Keratinocyte (primary cell): ENCODE data around the gene DLG2. TPM values are rescaled to one million over a fixed set of nuclear protein-coding genes. Genes with fewer than 3 reads are reported as not detected.

ENCODE experiments used
- DNase-seq: peaks from one replicate; pipeline ENCODE4 v3.0.0-alpha.2; 2011; ENCODE audit warnings: low read depth, missing footprints, low spot score
- FAIRE-seq: peaks from 2 replicates; lab custom pipeline; 2011; peaks lifted over from hg19 to GRCh38; lab: Jason Lieb, UNC
- H2AFZ ChIP-seq: 2 replicates; pipeline ENCODE4 v1.6.0; 2012; ENCODE audit warnings: low read length, control low read depth, inconsistent platforms; ENCODE audit not compliant: control insufficient read depth
- H3K27ac ChIP-seq: 2 replicates; pipeline ENCODE4 v1.5.1; 2011; ENCODE audit warnings: low read length; ENCODE audit not compliant: control insufficient read depth, insufficient read depth
- H3K27me3 ChIP-seq: 3 replicates; pipeline ENCODE4 v1.6.0; 2011; ENCODE audit warnings: low read length; ENCODE audit not compliant: control insufficient read depth, insufficient read depth; ENCODE audit errors: extremely low read depth
- H3K36me3 ChIP-seq, 2 experiments: 2 replicates in 1 of 2; 3 replicates in 1 of 2; pipeline ENCODE4 v1.5.1; 2011; ENCODE audit warnings: low read length in 2 of 2, mild to moderate bottlenecking in 1 of 2; ENCODE audit not compliant: control insufficient read depth in 2 of 2, insufficient read depth in 2 of 2; ENCODE audit errors: extremely low read depth in 1 of 2
- H3K4me1 ChIP-seq: 3 replicates; pipeline ENCODE4 v1.5.1; 2011; ENCODE audit warnings: low read length; ENCODE audit not compliant: control insufficient read depth, insufficient read depth; ENCODE audit errors: extremely low read depth
- H3K4me2 ChIP-seq: 3 replicates; pipeline ENCODE4 v1.6.0; 2011; ENCODE audit warnings: low read depth, low read length; ENCODE audit not compliant: control insufficient read depth, insufficient read depth; ENCODE audit errors: extremely low read depth
- H3K4me3 ChIP-seq, 3 experiments: fragments of 200-600 bp in 1 of 3; sonication (generic) in 1 of 3; 2 replicates in 2 of 3; 3 replicates in 1 of 3; pipeline ENCODE4 v1.5.1; 2011 to 2016; ENCODE audit warnings: low read length in 3 of 3, mild to moderate bottlenecking in 3 of 3, control low read depth in 2 of 3, inconsistent platforms in 1 of 3, low read depth in 1 of 3, mixed read lengths in 1 of 3, mixed run types in 1 of 3, moderate library complexity in 1 of 3; ENCODE audit not compliant: control insufficient read depth in 2 of 3, insufficient read depth in 2 of 3; ENCODE audit errors: extremely low read depth in 1 of 3
- H3K79me2 ChIP-seq: 2 replicates; pipeline ENCODE4 v1.6.0; 2012; ENCODE audit warnings: low read length; ENCODE audit not compliant: control insufficient read depth, insufficient read depth
- H3K9ac ChIP-seq: 3 replicates; pipeline ENCODE4 v1.6.0; 2011; ENCODE audit warnings: low read length; ENCODE audit not compliant: control insufficient read depth, insufficient read depth; ENCODE audit errors: extremely low read depth
- H3K9me1 ChIP-seq: 3 replicates; pipeline ENCODE4 v1.6.0; 2011; ENCODE audit warnings: low read length; ENCODE audit not compliant: control insufficient read depth, insufficient read depth; ENCODE audit errors: extremely low read depth
- H3K9me3 ChIP-seq: 2 replicates; pipeline ENCODE4 v1.5.1; 2012; ENCODE audit warnings: low read depth, low read length; ENCODE audit not compliant: control insufficient read depth
- H4K20me1 ChIP-seq: 3 replicates; pipeline ENCODE4 v1.6.0; 2011; ENCODE audit warnings: low read length; ENCODE audit not compliant: control insufficient read depth, insufficient read depth; ENCODE audit errors: extremely low read depth
- EZH2 ChIP-seq: IDR thresholded peaks from one replicate; pipeline ENCODE4 v1.6.1; 2012; ENCODE audit warnings: inconsistent platforms, mild to moderate bottlenecking, low read length, moderate library complexity
- dilution Hi-C: fragments of 300-500 bp; cut with MboI; formaldehyde crosslinking; loops from one replicate; pipeline ENCODE4 v1.7.0; 2020; ENCODE audit warnings: low sequenced_read_pairs; ENCODE audit not compliant: extremely low pct_ligation_motif_present
- polyA plus RNA-seq, 5 experiments: library from polyadenylated mRNA; depleted of rRNA in 3 of 5; stranded (reverse) in 3 of 5; stranded (forward) in 1 of 5; unstranded in 1 of 5; fragments of >200 nt; gene quantifications; 1 replicate in 1 of 5; 2 replicates in 3 of 5; 3 replicates in 1 of 5; pipeline versions ENCODE4 v1.2.1 to v1.2.3, GENCODE V29; 2011 to 2012; ENCODE audit warnings: missing spikeins in 2 of 5, low read depth in 1 of 5, low replicate concordance in 1 of 5
- TF ChIP-seq, protein P1 (sequence below), 3 experiments: IDR thresholded peaks in 1 of 3; conservative IDR thresholded peaks in 1 of 3; optimal IDR thresholded peaks in 1 of 3; 2 replicates in 2 of 3; 3 replicates in 1 of 3; pipeline versions ENCODE3 to v1.5.1; 2011; ENCODE audit warnings: low read length in 3 of 3, mild to moderate bottlenecking in 3 of 3, moderate library complexity in 2 of 3, control low read depth in 1 of 3, inconsistent platforms in 1 of 3; ENCODE audit not compliant: insufficient read depth in 2 of 3; ENCODE audit errors: extremely low read depth in 1 of 3

The DLG2 gene
- polyA plus RNA-seq, 1 donor (not counting 4 experiments of a cell fraction or from before 2014, with no cell fraction given) = 0.55 TPM

- H3K9me1 ChIP-seq = no peaks in the 10 kb centered on the region
- dilution Hi-C loops = no loop called here
Measured at GRCh38 chr11:83751041-83751440, 1876.1 kb downstream of the DLG2 start.

GRCh38 chr11:83746921-83747585 lies 1880.1 kb downstream of the DLG2 start:
- TF ChIP-seq EZH2 = no peak
- TF ChIP-seq, protein P1, sequence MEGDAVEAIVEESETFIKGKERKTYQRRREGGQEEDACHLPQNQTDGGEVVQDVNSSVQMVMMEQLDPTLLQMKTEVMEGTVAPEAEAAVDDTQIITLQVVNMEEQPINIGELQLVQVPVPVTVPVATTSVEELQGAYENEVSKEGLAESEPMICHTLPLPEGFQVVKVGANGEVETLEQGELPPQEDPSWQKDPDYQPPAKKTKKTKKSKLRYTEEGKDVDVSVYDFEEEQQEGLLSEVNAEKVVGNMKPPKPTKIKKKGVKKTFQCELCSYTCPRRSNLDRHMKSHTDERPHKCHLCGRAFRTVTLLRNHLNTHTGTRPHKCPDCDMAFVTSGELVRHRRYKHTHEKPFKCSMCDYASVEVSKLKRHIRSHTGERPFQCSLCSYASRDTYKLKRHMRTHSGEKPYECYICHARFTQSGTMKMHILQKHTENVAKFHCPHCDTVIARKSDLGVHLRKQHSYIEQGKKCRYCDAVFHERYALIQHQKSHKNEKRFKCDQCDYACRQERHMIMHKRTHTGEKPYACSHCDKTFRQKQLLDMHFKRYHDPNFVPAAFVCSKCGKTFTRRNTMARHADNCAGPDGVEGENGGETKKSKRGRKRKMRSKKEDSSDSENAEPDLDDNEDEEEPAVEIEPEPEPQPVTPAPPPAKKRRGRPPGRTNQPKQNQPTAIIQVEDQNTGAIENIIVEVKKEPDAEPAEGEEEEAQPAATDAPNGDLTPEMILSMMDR (optimal IDR thresholded peaks at IDR 0.05 in 1 of 3, IDR thresholded peaks at IDR 0.05 in 1 of 3, conservative IDR thresholded peaks at IDR 0.05 in 1 of 3; ENCODE audit: extremely low read depth in 1 of 3, insufficient read depth in 2 of 3, low read length in 3 of 3) = no peak
- no peaks in the 10 kb centered on the region for H4K20me1 ChIP-seq
- no peak overlapping the region for H2AFZ ChIP-seq
- H3K27me3 ChIP-seq = no peaks in the 10 kb centered on the region
- H3K79me2 ChIP-seq = no peaks in the 10 kb centered on the region
- H3K9me3 ChIP-seq = no peaks in the 10 kb centered on the region
- no peak overlapping the region for H3K27ac ChIP-seq
- H3K4me3 ChIP-seq = no peak overlapping the region
- no peak overlapping the region for H3K4me2 ChIP-seq
- H3K36me3 ChIP-seq = no peaks in the 10 kb centered on the region
- FAIRE-seq = no peak
- no peaks in the 10 kb centered on the region for H3K4me1 ChIP-seq
- no peaks in the 10 kb centered on the region for H3K9me1 ChIP-seq
- no peak overlapping the region for H3K9ac ChIP-seq
- dilution Hi-C loops = no loop called here
- no peak for DNase-seq

More at GRCh38 chr11:83751041-83751440, 1876.1 kb downstream of the DLG2 start:
- Histone ChIP-seq H3K79me2 (no peaks in the 10 kb centered on the region), H3K4me1 (no peaks in the 10 kb centered on the region), H3K4me2 (no peak overlapping the region), H3K27ac (no peak overlapping the region), H2AFZ (no peak overlapping the region), H3K36me3 (no peaks in the 10 kb centered on the region), H3K9ac (no peak overlapping the region), H3K4me3 (no peak overlapping the region), H3K27me3 (no peaks in the 10 kb centered on the region), H4K20me1 (no peaks in the 10 kb centered on the region), H3K9me3 (no peaks in the 10 kb centered on the region)
- DNase-seq = no peak
- TF ChIP-seq, protein P1 (optimal IDR thresholded peaks at IDR 0.05 in 1 of 3, IDR thresholded peaks at IDR 0.05 in 1 of 3, conservative IDR thresholded peaks at IDR 0.05 in 1 of 3; ENCODE audit: extremely low read depth in 1 of 3, insufficient read depth in 2 of 3, low read length in 3 of 3) = no peak
- TF ChIP-seq EZH2 = no peak
- FAIRE-seq = no peak
